ENCODE data around the gene D2HGDH. TPM values are rescaled to one million over a fixed set of nuclear protein-coding genes. Genes with fewer than 3 reads are reported as not detected.

Gene D2HGDH
- total and polyA plus RNA-seq, 2 of the 8 experiments (the other 6 are each of a cell fraction or from before 2014, with no cell fraction given), result 3.4 to 8.1 TPM

Other genes with a start within 250 kb of the D2HGDH start
- 159 and 162 TPM in 2 replicates for gene STK25, start 226.0 kb upstream of the D2HGDH start, total RNA-seq (2021; fragmentation: NEBNext Ultra II Directional; extraction: Animal tissue kit (Norgen Biotek cat#: 25700))
- 546 and 743 TPM in 2 replicates for gene STK25, start 226.0 kb upstream of the D2HGDH start, polyA plus RNA-seq (2011; rRNA removed)
- 33.7 and 34.7 TPM in 2 replicates for gene BOK, start 175.9 kb upstream of the D2HGDH start, total RNA-seq (2021; fragmentation: NEBNext Ultra II Directional; extraction: Animal tissue kit (Norgen Biotek cat#: 25700))
- gene BOK, start 175.9 kb upstream of the D2HGDH start, polyA plus RNA-seq (2011; rRNA removed), result 37.6 and 47.9 TPM in 2 replicates
- gene THAP4, start 97.5 kb upstream of the D2HGDH start, total RNA-seq (2021; fragmentation: NEBNext Ultra II Directional; extraction: Animal tissue kit (Norgen Biotek cat#: 25700)), result 78.9 and 82.8 TPM in 2 replicates
- 83.6 and 108 TPM in 2 replicates for gene THAP4, start 97.5 kb upstream of the D2HGDH start, polyA plus RNA-seq (2011; rRNA removed)
- 93.7 and 103 TPM in 2 replicates for gene ATG4B, start 96.9 kb upstream of the D2HGDH start, total RNA-seq (2021; fragmentation: NEBNext Ultra II Directional; extraction: Animal tissue kit (Norgen Biotek cat#: 25700))
- 155 and 189 TPM in 2 replicates for gene ATG4B, start 96.9 kb upstream of the D2HGDH start, polyA plus RNA-seq (2011; rRNA removed)
- 69.9 and 70.5 TPM in 2 replicates for gene DTYMK, start 47.8 kb upstream of the D2HGDH start, total RNA-seq (2021; fragmentation: NEBNext Ultra II Directional; extraction: Animal tissue kit (Norgen Biotek cat#: 25700))
- gene DTYMK, start 47.8 kb upstream of the D2HGDH start, polyA plus RNA-seq (2011; rRNA removed), result 58.3 and 82.3 TPM in 2 replicates
- 47.4 and 49.7 TPM in 2 replicates for gene ING5, start 32.6 kb upstream of the D2HGDH start, total RNA-seq (2021; fragmentation: NEBNext Ultra II Directional; extraction: Animal tissue kit (Norgen Biotek cat#: 25700))
- 41.5 and 42.5 TPM in 2 replicates for gene ING5, start 32.6 kb upstream of the D2HGDH start, polyA plus RNA-seq (2011; rRNA removed)
- not detected in 2 replicates for gene GAL3ST2, start 42.2 kb downstream of the D2HGDH start, total RNA-seq (2021; fragmentation: NEBNext Ultra II Directional; extraction: Animal tissue kit (Norgen Biotek cat#: 25700))
- 0.14 TPM in 1 of 2 replicates, not detected in the other for gene GAL3ST2, start 42.2 kb downstream of the D2HGDH start, polyA plus RNA-seq (2011; rRNA removed)
- 0.50 and 0.82 TPM in 2 replicates for gene NEU4, start 74.6 kb downstream of the D2HGDH start, total RNA-seq (2021; fragmentation: NEBNext Ultra II Directional; extraction: Animal tissue kit (Norgen Biotek cat#: 25700))
- gene NEU4, start 74.6 kb downstream of the D2HGDH start, polyA plus RNA-seq (2011; rRNA removed), result 0.32 and 0.89 TPM in 2 replicates
- 0.48 and 0.73 TPM in 2 replicates for gene PDCD1, start 124.3 kb downstream of the D2HGDH start, total RNA-seq (2021; fragmentation: NEBNext Ultra II Directional; extraction: Animal tissue kit (Norgen Biotek cat#: 25700))
- 1.1 and 1.5 TPM in 2 replicates for gene PDCD1, start 124.3 kb downstream of the D2HGDH start, polyA plus RNA-seq (2011; rRNA removed)
- gene RTP5, start 135.1 kb downstream of the D2HGDH start, total RNA-seq (2021; fragmentation: NEBNext Ultra II Directional; extraction: Animal tissue kit (Norgen Biotek cat#: 25700)), result not detected in 2 replicates
- gene RTP5, start 135.1 kb downstream of the D2HGDH start, polyA plus RNA-seq (2011; rRNA removed), result 0.03 TPM in 1 of 2 replicates, not detected in the other